Neutrophil (primary cell): ENCODE measurements around the gene APRT.
"Not testable (repeated sequence)": the region's sequence is repeated elsewhere in the genome, so short reads cannot be mapped to it uniquely, and the experiment has no call there.

Experiments used
- H3K27ac ChIP-seq: fragments of 200-600 bp; sonication (generic); 2 replicates; pipeline ENCODE4 v1.5.1; 2016; ENCODE audit warnings: mild to moderate bottlenecking, moderate library complexity
- H3K27me3 ChIP-seq: fragments of 200-600 bp; sonication (generic); 2 replicates; pipeline ENCODE4 v1.6.0; 2016; ENCODE audit warnings: mild to moderate bottlenecking
- H3K36me3 ChIP-seq: fragments of 200-600 bp; sonication (generic); 2 replicates; pipeline ENCODE4 v1.5.1; 2017
- H3K4me1 ChIP-seq, 2 experiments: fragments of 200-600 bp in 1 of 2; sonication (generic) in 1 of 2; 1 replicate in 1 of 2; 2 replicates in 1 of 2; pipeline versions ENCODE4 v1.5.1 to v1.6.1; 2013 to 2016; ENCODE audit warnings: low read depth in 1 of 2, low read length in 1 of 2, mild to moderate bottlenecking in 1 of 2, moderate library complexity in 1 of 2; ENCODE audit not compliant: control insufficient read depth in 1 of 2, insufficient read depth in 1 of 2
- H3K4me3 ChIP-seq, 2 experiments: fragments of 200-600 bp in 1 of 2; sonication (generic) in 1 of 2; 1 replicate in 1 of 2; 2 replicates in 1 of 2; pipeline ENCODE4 v1.5.1; 2013 to 2016; ENCODE audit warnings: low read depth in 1 of 2, low read length in 1 of 2, mild to moderate bottlenecking in 1 of 2, moderate library complexity in 1 of 2
- H3K9me3 ChIP-seq: fragments of 200-600 bp; sonication (generic); 2 replicates; pipeline ENCODE4 v1.5.1; 2016
- TF ChIP-seq, protein P1 (sequence below): fragments of 200-600 bp; sonication (generic); IDR thresholded peaks from 2 replicates; pipeline ENCODE4 v1.5.1; 2016; ENCODE audit warnings: antibody characterized with exemption

APRT gene

DNA sequence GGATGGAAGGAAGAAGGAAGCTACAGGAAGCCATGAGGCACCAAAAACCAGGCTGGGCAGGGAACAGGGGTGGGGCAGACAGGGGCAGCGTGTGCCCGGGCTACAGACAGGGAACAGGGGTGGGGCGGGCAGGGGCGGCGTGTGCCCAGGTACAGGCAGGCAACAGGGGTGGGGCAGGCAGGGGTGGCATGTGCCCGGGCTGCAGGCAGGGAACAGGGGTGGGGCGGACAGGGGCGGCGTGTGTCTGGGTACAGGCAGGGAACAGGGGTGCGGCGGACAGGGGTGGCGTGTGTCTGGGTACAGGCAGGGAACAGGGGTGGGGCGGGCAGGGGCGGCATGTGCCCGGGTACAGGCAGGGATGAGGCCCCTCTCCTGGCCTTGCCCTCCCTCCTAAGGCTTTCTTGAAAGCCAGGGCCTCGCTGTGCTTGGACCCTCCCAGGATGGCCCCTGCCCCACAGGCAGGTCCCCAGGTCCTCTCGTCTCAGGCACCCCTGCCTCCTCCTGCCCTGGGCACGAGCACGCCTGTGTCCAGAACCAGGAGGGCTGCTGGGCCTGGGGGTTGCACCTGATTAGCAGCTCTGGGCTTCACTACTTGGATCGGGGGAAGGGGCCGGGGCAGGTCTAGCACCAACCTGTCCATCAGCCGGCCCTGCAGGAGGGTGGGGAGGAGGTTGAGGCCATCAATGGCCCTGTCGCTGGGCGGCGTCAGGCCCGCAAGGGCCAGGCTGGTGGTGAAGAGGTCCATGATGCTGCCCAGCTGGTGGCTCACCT is 14.5 kb upstream of the APRT start:
- no peaks in the 10 kb centered on the region for H3K9me3 ChIP-seq
- no peaks in the 10 kb centered on the region for H3K27me3 ChIP-seq
- H3K4me1 ChIP-seq = no peaks in the 10 kb centered on the region
- TF ChIP-seq, protein P1, sequence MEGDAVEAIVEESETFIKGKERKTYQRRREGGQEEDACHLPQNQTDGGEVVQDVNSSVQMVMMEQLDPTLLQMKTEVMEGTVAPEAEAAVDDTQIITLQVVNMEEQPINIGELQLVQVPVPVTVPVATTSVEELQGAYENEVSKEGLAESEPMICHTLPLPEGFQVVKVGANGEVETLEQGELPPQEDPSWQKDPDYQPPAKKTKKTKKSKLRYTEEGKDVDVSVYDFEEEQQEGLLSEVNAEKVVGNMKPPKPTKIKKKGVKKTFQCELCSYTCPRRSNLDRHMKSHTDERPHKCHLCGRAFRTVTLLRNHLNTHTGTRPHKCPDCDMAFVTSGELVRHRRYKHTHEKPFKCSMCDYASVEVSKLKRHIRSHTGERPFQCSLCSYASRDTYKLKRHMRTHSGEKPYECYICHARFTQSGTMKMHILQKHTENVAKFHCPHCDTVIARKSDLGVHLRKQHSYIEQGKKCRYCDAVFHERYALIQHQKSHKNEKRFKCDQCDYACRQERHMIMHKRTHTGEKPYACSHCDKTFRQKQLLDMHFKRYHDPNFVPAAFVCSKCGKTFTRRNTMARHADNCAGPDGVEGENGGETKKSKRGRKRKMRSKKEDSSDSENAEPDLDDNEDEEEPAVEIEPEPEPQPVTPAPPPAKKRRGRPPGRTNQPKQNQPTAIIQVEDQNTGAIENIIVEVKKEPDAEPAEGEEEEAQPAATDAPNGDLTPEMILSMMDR = no peak
- H3K4me3 ChIP-seq = no peak overlapping the region
- peaks cover 99% of the 10 kb centered on the region for H3K36me3 ChIP-seq
- no peak overlapping the region for H3K27ac ChIP-seq

DNA sequence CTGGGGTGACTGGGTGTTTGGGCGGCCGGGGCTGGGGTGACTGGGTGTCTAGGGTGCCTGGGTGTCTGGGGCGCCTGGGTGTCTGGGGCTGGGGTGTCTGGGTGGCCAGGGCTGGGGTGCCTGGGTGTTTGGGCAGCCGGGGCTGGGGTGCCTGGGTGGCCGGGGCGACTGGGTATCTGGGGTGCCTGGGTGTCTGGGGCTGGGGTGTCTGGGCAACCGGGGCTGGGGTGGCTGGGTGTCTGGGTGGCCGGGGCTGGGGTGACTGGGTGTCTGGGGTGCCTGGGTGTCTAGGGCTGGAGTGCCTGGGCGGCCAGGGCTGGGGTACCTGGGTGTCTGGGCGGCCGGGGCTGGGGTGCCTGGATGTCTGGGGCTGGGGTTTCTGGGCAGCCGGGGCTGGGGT is 13.4 kb upstream of the APRT start:
- H3K27ac ChIP-seq = no peak overlapping the region
- H3K27me3 ChIP-seq = no peaks in the 10 kb centered on the region
- H3K4me1 ChIP-seq = no peaks in the 10 kb centered on the region
- TF ChIP-seq, protein P1 = no peak
- no peaks in the 10 kb centered on the region for H3K9me3 ChIP-seq
- peaks cover 100% of the 10 kb centered on the region for H3K36me3 ChIP-seq
- H3K4me3 ChIP-seq = no peak overlapping the region

DNA sequence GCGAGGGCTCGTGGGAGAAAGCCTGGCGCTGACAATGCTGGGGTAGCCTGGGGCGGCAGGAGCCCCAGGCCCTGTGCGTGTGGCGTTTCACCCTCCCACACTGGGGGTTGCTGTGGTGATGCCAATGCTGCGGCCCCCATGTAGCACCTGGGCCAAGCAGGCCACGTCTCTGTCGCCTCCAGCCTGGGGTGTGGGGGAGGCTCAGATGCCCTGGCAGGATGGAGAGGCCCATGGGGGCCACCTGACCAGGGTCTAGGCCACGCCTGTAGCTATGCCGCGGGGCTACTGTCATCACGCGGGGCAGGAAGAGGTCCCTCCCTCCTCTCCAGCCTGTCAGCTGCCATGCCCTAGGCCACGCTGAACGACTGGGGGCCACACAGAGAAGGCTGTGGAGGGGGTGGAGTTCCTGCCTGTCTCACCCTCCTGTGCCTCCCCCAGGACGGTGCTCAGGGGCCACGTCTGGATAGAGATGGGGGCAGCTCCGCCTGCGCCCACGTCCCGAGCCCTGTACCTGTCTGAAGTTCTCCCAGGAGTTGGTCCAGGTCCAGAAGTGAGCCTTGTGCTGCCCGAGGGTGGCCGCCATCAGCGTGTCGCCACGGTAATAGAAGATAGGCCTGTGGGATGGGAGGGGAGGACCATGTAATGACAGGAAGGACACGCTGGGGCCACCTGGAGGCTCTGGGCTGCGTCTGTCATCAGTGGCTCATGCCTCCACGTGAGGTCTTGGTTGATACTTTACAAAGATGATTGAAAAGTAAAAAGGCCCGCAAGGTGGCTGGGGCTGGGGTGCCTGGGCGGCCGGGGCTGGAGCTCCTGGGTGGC is 12.7 kb upstream of the APRT start:
- Histone ChIP-seq H3K9me3 (no peaks in the 10 kb centered on the region), H3K27me3 (no peaks in the 10 kb centered on the region), H3K4me1 (no peaks in the 10 kb centered on the region), H3K27ac (no peak overlapping the region), H3K4me3 (no peak overlapping the region), H3K36me3 (peaks cover 96% of the 10 kb centered on the region)
- TF ChIP-seq, protein P1 = no peak

DNA sequence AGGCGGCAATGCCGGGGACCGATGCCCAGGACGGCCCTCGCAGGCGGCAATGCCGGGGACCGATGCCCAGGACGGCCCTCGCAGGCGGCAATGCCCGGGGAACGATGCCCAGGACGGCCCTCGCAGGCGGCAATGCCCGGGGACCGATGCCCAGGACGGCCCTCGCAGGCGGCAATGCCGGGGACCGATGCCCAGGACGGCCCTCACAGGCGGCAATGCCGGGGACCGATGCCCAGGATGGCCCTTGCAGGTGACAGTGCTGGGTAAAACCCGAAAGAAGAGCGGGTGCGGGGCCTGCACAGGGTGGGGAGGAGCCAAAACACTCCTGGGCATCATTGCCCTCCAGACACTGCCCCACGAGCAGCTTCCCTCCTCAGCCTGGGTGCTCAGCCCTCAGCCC is 11.9 kb upstream of the APRT start:
- H3K27ac ChIP-seq, H3K9me3 ChIP-seq, H3K4me1 ChIP-seq, H3K27me3 ChIP-seq, H3K4me3 ChIP-seq: not testable (repeated sequence)
- peaks cover 96% of the 10 kb centered on the region for H3K36me3 ChIP-seq

DNA sequence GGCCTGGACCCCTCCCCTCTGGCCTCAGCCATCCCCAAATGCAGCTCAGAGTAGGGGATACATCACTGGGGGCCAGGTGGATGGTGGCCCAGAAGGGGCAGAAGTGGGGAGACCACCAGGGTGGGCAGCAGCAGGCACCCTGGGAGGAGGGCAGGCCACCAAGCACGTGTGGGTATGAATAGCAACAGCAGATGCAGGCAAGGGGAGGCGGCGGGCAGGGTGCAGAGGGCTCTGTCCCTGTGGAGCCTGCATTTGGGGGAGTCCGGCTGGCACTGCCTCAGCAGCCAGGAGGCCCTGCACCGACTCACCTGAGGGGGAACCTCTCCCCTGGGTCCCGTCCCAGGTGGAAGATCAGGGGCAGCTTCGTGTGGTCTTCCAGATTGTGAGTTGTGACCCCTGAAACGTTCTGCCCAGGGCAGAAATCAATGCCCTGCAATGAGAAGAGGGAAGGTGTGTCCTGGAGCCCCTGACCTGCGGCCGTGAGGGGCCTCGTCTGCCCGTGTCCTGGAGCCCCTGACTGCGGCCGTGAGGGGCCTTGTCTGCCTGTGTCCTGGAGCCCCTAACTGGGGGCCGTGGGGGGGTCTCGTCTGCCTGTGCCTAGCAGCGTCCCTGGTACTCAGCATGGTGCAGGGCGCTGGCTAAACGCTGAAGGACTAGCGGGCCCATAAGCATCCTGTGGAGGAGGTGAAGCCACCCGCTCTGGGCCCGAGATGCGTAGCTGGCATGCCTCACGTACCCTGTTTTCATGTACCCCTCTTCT is 10.7 kb upstream of the APRT start:
- TF ChIP-seq, protein P1 = no peak
- no peak overlapping the region for H3K4me3 ChIP-seq
- H3K27me3 ChIP-seq = no peaks in the 10 kb centered on the region
- H3K36me3 ChIP-seq = peaks cover 96% of the 10 kb centered on the region
- H3K27ac ChIP-seq = no peak overlapping the region
- H3K9me3 ChIP-seq = no peaks in the 10 kb centered on the region
- no peaks in the 10 kb centered on the region for H3K4me1 ChIP-seq
